Breast epithelium (tissue), 4 donors: ENCODE data around the gene RNH1. TPM values are rescaled to one million over a fixed set of nuclear protein-coding genes. Genes with fewer than 3 reads are reported as not detected.
"Not testable (repeated sequence)": the region's sequence is repeated elsewhere in the genome, so short reads cannot be mapped to it uniquely, and the experiment has no call there.

Source experiments
- DNase-seq, 2 donors: peaks; one replicate each; pipeline ENCODE4 v3.0.0-alpha.2; 2019; ENCODE audit warnings: low spot score in 2 of 2
- H3K27ac ChIP-seq, 2 donors: fragments of 200-600 bp; sonication (generic) in 1 of 2; one replicate each; pipeline ENCODE4 v1.5.1; 2016 to 2019; ENCODE audit warnings: mild to moderate bottlenecking in 1 of 2
- H3K27me3 ChIP-seq, 2 donors: fragments of 200-600 bp; sonication (generic) in 1 of 2; one replicate each; pipeline versions ENCODE4 v1.5.1 to v1.6.0; 2017 to 2019; ENCODE audit warnings: control low read depth in 1 of 2, mild to moderate bottlenecking in 1 of 2
- H3K36me3 ChIP-seq: fragments of 200-600 bp; one replicate; pipeline ENCODE4 v1.5.1; 2019
- H3K4me1 ChIP-seq, 2 donors: fragments of 200-600 bp; sonication (generic); one replicate each; pipeline ENCODE4 v1.5.1; 2016 to 2019; ENCODE audit warnings: control low read depth in 1 of 2
- H3K4me3 ChIP-seq, 3 donors: fragments of 200-600 bp; sonication (generic); 1 replicate in 2 of 3; 2 replicates in 1 of 3; pipeline ENCODE4 v1.5.1; 2016 to 2019; ENCODE audit warnings: mild to moderate bottlenecking in 3 of 3, moderate library complexity in 2 of 3
- H3K9me3 ChIP-seq, 2 donors: fragments of 200-600 bp; sonication (generic) in 1 of 2; one replicate each; pipeline ENCODE4 v1.5.1; 2016 to 2019; ENCODE audit warnings: control low read depth in 1 of 2
- CTCF ChIP-seq, 3 donors: fragments of 450-650 bp; IDR thresholded peaks; one replicate each; pipeline ENCODE4 v1.5.1; 2016 to 2017; ENCODE audit warnings: antibody characterized with exemption in 3 of 3, mild to moderate bottlenecking in 3 of 3, moderate library complexity in 3 of 3
- POLR2A ChIP-seq: fragments of 450-650 bp; IDR thresholded peaks from one replicate; pipeline ENCODE4 v1.6.1; 2016; ENCODE audit warnings: antibody characterized with exemption, mild to moderate bottlenecking, moderate library complexity
- POLR2AphosphoS5 ChIP-seq, 3 donors: sonication (generic); formaldehyde crosslinking; IDR thresholded peaks; one replicate each; pipeline ENCODE4 v1.6.1; 2017; ENCODE audit warnings: antibody characterized with exemption in 3 of 3
- intact Hi-C: fragments of 100-400 bp; cut with DNase I; formaldehyde crosslinking; loops from one replicate; pipeline ENCODE4 v1.15.1; 2023; ENCODE audit warnings: low total_unique reads
- total RNA-seq, 3 donors: library from RNA; depleted of rRNA; stranded (reverse); fragments of >200 nt; gene quantifications; one replicate each; pipeline ENCODE4 v1.1.0, GENCODE V29; 2016

RNH1 gene
- total RNA-seq, 3 donors from 2014 or later = 139 to 249 (median 209) TPM

GRCh38 chr11:520428-521176 is 13.6 kb upstream of the RNH1 start:
- H3K36me3 ChIP-seq = no peaks in the 10 kb centered on the region
- intact Hi-C loops = no loop called here
- H3K4me3 ChIP-seq = no peak overlapping the region
- no peaks in the 10 kb centered on the region for H3K4me1 ChIP-seq
- no peak for TF ChIP-seq POLR2A
- TF ChIP-seq CTCF (IDR thresholded peaks at IDR 0.05) = no peak
- no peak for TF ChIP-seq POLR2AphosphoS5 (IDR thresholded peaks at IDR 0.05)
- H3K27me3 ChIP-seq = no peaks in the 10 kb centered on the region
- no peak for DNase-seq
- peaks cover 7 to 9% of the 10 kb centered on the region in 2 donors for H3K9me3 ChIP-seq
- H3K27ac ChIP-seq = no peak overlapping the region

DNA sequence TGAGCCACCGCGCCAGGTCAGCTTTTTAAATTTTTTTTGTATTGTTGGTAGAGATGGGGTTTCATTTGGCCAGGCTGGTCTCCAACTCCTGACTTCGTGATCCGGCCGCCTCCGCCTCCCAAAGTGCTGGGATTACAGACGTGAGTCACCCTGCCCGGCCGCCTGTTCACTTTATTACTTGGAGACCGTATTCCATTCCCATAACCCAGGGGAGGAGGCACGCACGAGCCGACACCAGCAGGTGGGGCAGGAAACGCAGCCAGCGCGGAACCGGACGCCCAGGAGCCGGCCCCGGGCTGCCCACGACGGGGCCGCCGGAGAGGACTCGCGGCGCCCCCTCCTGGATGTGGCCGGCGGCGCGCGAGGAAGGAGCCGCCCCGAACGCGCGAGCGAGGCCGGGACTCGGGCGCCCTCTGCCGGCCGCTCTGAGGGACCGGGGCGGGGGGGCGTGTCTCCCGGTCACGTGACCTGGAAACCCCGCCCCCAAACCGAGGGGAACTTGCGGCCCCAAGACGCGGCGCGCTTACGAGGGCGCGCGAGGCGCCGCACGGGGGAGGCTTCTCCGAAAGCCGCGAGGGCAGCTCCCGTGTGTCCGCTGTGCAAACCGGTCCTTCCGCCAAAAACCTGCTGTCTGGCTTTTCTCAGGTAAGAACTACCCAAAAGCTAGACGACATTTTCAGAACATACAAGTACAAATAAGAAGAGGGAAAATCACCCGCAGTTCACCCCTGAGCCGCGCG is 11.6 kb upstream of the RNH1 start:
- H3K4me3 ChIP-seq = peak overlapping the region in 2 of 3 donors; percentile 31 to 46
- intact Hi-C loops = no loop called here
- peak overlapping the region; percentile 75 to 87 for H3K27ac ChIP-seq
- no peaks in the 10 kb centered on the region for H3K4me1 ChIP-seq
- no peaks in the 10 kb centered on the region for H3K27me3 ChIP-seq
- peak; percentile 88 to 89 for DNase-seq
- TF ChIP-seq POLR2A = no peak
- TF ChIP-seq POLR2AphosphoS5 (IDR thresholded peaks at IDR 0.05) = peak in 2 of 3 donors; percentile 43 to 49
- peak; percentile 55 to 100 (median 81) for TF ChIP-seq CTCF (IDR thresholded peaks at IDR 0.05)
- H3K9me3 ChIP-seq = peaks cover 7 to 9% of the 10 kb centered on the region in 2 donors
- H3K36me3 ChIP-seq = no peaks in the 10 kb centered on the region

- H3K27ac ChIP-seq, H3K36me3 ChIP-seq, H3K27me3 ChIP-seq, H3K4me1 ChIP-seq, H3K9me3 ChIP-seq, H3K4me3 ChIP-seq, DNase-seq, intact Hi-C loops: not testable (repeated sequence)
Observed at GRCh38 chr11:516918-517685, 10.1 kb upstream of the RNH1 start.

DNA sequence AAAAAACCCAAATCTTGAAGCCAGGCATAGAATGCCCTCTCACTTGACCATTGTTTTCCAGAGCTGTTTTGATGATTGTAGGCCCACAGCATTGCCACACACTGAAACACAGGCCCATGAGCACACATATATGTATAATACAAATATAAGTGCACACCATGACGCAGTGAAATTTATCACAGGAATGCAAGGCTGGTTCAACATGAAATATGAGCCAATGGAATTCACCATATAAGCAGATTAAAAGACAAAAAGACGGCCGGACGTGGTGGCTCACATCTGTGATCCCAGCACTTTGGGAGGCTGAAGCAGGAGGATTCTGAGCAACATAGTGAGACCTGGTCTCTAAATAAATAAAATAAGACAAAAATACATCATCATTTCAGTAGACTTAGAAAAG is 9.4 kb upstream of the RNH1 start:
- no peak overlapping the region for H3K27ac ChIP-seq
- H3K36me3 ChIP-seq = no peaks in the 10 kb centered on the region
- no peak for TF ChIP-seq CTCF (IDR thresholded peaks at IDR 0.05)
- TF ChIP-seq POLR2A = no peak
- no peak for TF ChIP-seq POLR2AphosphoS5 (IDR thresholded peaks at IDR 0.05)
- H3K9me3 ChIP-seq = peaks cover 7 to 9% of the 10 kb centered on the region in 2 donors
- no peak for DNase-seq
- no peaks in the 10 kb centered on the region for H3K27me3 ChIP-seq
- intact Hi-C loops = no loop called here
- H3K4me3 ChIP-seq = no peak overlapping the region
- H3K4me1 ChIP-seq = no peaks in the 10 kb centered on the region

- no peak for TF ChIP-seq CTCF (IDR thresholded peaks at IDR 0.05)
- no peak for TF ChIP-seq POLR2A
- TF ChIP-seq POLR2AphosphoS5 (IDR thresholded peaks at IDR 0.05) = no peak
- Histone ChIP-seq H3K36me3 (no peaks in the 10 kb centered on the region), H3K27ac (no peak overlapping the region), H3K9me3 (peaks cover 7 to 9% of the 10 kb centered on the region in 2 donors), H3K4me1 (no peaks in the 10 kb centered on the region), H3K4me3 (no peak overlapping the region), H3K27me3 (no peaks in the 10 kb centered on the region)
- DNase-seq = no peak
- intact Hi-C loops = no loop called here
Observed at GRCh38 chr11:515131-515530, 8.1 kb upstream of the RNH1 start.
